ENCODE results near the gene TRAPPC2. TPM values are rescaled to one million over a fixed set of nuclear protein-coding genes. Genes with fewer than 3 reads are reported as not detected.

Gene TRAPPC2
- 8.9 and 11.6 TPM in 2 replicates for total RNA-seq

DNA sequence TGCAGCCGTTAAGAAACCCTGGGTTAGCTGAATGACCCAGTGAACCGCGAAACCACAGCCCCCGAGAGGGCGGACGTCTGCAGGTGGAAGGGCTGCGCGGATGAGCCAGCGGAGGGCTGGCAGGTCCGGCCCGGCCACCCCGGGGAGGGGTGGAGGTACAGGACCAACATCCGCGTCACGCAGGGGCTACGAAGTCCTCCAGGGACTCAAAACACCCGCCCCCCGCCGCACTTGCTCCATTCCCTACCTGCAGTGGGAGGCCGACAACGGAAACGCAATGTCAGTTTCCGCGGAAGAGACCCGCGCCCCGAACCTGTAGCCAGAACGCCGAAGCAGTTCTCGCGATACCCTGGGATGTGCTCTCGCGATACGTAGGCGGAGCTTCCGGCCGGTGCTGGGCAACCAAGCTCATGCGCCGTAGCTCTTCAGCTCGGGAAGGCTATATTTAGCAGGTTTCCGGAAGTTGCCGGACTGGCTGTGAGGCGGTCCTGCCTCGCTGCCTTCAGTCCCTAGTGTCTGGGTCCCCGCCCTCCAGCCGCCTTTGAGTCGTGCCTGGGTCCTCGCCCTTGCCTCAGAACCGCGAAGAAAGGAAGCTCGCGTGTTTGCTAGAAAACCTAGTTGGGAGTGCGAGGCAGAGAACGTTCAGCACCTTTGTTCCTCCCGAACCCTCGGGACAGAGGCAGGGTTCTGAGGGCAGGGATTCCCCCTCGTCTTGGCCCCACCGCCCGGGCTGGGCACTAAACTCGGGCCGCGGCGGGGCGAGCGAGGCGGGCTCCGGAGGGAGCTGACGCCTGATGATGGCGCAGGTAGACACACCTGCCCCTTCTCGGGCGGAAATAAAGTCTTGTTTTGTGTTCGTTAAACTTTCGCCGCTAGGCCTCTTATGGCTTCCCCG, at the start of gene TRAPPC2, which contains the start of gene OFD1:
Gene TRAPPC2 (minus strand): TSS at position 343 of the 895 bp plus-strand sequence. CDS start 14,657 bp downstream, outside the sequence.
Gene OFD1 (plus strand): TSS at position 471 of the 895 bp plus-strand sequence. CDS start 324 bp downstream, at position 795.

GRCh38 chrX:13688958-13689740, 45.3 kb downstream of the TRAPPC2 start, which contains the start of gene RAB9A:
RAB9A (plus strand) TSS chrX:13689128; CDS start chrX:13708747, 19,619 bp downstream.

Other genes starting within 250 kb of the TRAPPC2 start
- not detected in 2 replicates for gene EGFL6, start 165.0 kb downstream of the TRAPPC2 start, total RNA-seq
- 1.3 and 2.1 TPM in 2 replicates for gene TCEANC, start 81.5 kb downstream of the TRAPPC2 start, total RNA-seq
- 14.0 and 16.7 TPM in 2 replicates for gene RAB9A, start 45.5 kb downstream of the TRAPPC2 start, total RNA-seq
- gene OFD1, start 128 bp upstream of the TRAPPC2 start, total RNA-seq: 5.8 and 7.2 TPM in 2 replicates
- 0.18 and 2.4 TPM in 2 replicates for gene GPM6B, start 82.5 kb upstream of the TRAPPC2 start, total RNA-seq

Data from endothelial cell of coronary artery (primary cell).